GM18511 (cell line): ENCODE measurements around the gene TEX35.

Source experiments
- ATAC-seq: cut with Tn5 transposase; IDR thresholded peaks from one replicate; pipeline ENCODE4 v1.9.1; 2021; ENCODE audit warnings: mild to moderate bottlenecking, moderate library complexity; ENCODE audit not compliant: unreplicated experiment

TEX35 gene

GRCh38 chr1:178513278-178513983, 522 bp downstream of the TEX35 start:
- ATAC-seq = no peak

- no peak for ATAC-seq
These were observed 3.2 kb downstream of the TEX35 start for GRCh38 chr1:178516110-178516509.

GRCh38 chr1:178518894-178519293, 6.0 kb downstream of the TEX35 start:
- no peak for ATAC-seq

DNA sequence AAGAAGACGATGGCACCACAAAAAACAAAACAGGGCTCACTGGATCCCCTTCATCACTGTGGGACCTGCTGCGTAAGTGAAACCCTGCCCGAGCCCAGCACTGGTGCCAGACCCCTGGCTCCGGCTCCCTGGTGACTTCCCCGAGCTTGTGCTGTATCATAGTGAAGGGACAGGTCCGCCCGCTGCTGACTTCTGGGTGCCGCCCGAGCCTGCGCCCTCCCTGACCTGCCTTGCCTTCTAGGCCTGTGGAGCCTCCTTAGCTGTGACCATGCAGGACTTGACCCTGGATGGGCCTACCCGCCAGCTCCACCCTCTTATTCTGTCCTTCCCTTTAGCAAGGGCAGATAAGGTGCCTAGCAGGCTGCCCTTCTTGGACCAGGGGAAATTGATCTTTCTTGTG, 7.9 kb downstream of the TEX35 start:
- ATAC-seq = no peak

- ATAC-seq = no peak
These were observed 8.3 kb downstream of the TEX35 start for GRCh38 chr1:178521241-178521640.

DNA sequence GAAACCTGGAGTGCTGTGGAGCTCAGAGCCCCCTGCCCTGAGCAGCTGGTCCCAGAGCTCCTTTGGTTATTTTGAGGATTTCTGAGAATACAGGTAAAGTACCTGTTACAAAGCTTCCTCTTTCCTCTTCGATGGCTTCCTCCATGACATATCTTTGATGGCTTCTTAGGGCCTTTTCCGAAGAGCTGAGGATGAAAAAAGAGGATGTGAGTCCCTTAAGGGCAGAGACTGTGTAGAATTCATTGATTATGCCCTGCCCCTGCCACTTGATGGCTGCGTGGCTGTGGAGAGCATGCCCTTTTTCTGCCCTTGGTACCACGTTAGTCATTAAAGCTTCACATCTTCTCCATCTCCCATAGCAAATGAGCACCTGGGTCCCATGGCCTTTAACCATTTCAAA, 14.2 kb downstream of the TEX35 start:
- no peak for ATAC-seq

DNA sequence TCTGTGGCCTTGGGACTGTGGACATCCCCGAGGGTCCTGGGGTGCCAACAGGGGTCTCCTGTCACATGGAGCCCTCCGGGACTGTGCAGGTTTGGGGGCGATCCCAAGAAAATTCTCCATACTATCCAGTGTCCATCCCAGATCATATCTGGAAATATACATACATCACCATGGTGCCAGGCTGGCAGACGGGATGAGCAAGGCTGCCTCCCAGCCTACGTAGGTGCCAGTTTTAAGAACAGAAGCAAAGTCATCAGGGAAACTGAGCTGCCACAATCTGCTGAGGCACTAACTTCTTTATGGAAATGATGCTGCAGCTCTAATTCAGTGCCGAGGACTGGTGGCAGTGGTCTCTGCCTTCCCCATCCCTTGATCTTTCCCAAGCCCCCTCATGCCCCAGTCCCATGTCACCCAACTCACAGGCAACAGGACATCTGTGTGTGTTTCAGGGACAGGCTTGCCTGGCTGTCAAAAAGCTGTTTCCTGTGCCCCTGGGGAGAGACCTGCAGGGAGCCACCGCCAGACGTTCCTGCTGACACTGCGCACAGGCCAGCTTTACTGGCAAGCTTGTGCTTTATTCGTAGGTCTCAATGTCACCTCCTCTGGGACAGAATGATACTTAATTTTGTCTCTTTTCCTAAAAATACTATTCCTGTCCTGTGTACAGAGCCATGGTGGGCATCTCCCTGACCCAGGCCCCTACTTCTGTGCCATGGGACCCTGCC, 15.5 kb downstream of the TEX35 start:
- ATAC-seq = no peak

- ATAC-seq = no peak
These were observed 16.0 kb downstream of the TEX35 start for GRCh38 chr1:178528953-178529335.

GRCh38 chr1:178529364-178530036, 16.6 kb downstream of the TEX35 start:
- no peak for ATAC-seq

GRCh38 chr1:178530037-178530402, 17.1 kb downstream of the TEX35 start:
- no peak for ATAC-seq

- no peak for ATAC-seq
These were observed 17.6 kb downstream of the TEX35 start for GRCh38 chr1:178530502-178530901.

GRCh38 chr1:178531887-178532286, 19.0 kb downstream of the TEX35 start:
- peak; percentile 45 for ATAC-seq

GRCh38 chr1:178532392-178532791, 19.5 kb downstream of the TEX35 start:
- ATAC-seq = peak; percentile 92

DNA sequence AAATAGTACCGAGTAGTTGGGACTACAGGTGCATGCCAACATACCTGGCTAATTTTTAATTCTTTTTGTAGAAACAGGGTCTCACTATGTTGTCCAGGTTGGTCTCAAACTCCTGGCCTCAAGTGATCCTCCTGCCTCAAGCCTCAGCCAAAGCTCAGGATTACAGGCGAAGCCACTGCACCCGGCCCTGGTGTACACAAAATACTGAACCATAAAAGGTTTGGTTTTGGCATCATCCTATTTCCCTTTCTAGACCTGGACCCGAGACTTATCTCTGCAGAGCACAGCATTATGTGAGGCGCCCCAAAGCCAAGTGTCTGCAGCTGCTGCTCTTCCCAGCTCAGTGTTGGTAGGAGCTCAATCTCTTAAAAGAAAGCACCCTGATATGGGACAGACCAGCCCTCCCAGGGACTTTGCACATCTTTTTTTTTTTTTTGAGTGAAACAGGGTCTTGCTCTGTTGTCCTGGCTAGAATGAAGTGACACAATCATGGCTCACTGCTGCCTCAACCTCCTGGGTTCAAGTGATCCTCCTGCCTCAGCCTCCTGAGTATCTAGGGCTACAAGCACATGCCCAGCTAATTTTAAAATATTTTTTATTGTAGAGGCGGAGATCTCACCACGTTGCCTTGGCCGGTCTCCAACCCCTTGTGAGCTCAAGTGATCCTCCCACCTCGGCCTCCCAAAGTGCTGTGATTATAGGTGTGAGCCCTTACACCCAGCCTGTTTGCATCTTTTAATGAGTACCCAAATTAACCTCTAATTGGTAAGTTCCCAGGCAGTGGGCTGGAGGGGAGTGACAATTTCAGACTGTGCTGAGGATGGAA, 20.4 kb downstream of the TEX35 start:
- ATAC-seq = no peak

- ATAC-seq = no peak
These were observed 21.4 kb downstream of the TEX35 start for GRCh38 chr1:178534137-178534868.

- no peak for ATAC-seq
These were observed 23.4 kb downstream of the TEX35 start for GRCh38 chr1:178536329-178536728.

- no peak for ATAC-seq
These were observed 24.0 kb downstream of the TEX35 start for GRCh38 chr1:178536844-178537371.

DNA sequence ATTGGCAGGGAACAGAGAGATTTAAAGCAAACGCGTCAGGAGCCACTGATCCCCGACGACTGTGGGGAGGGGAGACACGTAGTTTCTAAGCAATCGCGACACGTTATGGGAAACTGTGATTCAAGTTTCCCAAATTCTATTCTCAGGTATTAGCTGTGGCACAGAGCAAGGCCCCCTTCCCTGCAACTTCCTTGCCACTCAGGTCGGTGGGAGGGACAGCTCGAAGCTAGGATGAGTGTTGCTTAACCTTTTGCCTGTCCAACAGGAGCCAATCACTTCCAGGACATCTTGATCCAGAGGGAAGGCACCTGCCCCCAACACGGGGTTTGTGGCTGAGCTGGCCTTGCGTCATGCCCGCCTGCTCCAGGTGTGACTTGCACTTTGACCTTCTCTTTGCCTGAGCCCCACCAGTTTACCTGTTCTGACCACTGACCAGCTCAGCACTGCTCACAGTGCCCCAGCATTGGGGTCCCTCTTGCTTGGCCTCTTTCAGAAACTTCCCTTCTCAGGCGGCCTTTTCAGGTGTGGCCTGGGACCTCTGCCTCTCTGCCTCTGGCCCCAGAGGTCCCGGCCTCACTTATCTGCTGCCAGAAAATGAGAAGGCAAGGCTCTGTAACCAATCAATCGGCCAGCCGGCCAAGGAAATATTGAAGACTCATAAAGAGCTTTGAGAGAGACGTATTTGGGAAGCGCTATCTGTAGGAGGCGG, 24.6 kb downstream of the TEX35 start:
- ATAC-seq = no peak

DNA sequence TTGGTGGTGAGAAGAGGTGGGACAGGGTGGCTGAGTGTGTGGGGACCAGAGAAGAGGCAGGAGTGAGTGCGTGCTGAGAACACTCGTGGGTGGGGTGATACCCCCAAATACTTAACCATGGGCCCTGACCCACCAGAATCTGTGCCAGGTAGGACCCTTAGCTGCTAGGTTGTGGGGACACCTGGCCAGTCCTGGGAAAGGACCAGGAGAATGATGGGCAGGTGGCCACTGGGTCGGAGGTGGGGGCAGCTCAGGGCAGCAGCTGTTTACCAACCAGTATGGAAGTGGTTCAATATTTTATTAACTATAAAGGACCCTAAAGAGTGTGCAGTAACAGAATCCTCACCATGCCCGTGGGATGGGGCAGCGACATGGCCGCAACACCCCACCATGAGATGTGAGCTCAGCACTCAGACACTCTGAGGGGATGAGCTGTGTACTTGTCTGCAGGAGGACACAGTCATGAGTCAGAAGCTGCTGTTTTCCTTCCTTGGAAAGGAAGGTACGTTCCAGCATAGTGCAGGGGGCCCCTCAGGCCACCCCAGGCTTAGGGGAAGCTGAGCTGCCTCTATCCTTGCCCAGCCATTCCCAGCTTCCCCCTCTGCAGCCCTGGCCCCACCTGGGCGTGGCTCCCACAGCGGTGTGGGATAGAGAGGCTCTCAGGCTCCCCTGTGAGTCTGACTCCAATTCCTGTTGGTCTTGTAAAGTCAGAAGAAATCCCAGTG, 25.4 kb downstream of the TEX35 start:
- ATAC-seq = no peak
